Measurements from ENCODE around the gene EPS8.

EPS8 gene

GRCh38 chr12:15787778-15788177, 1.4 kb downstream of the EPS8 start:
- POLR2A ChIA-PET = no interaction called here
- CTCF ChIA-PET = interaction anchor here (1.2 to 2.0 kb wide), 3 partner anchors 11 to 197 kb away, joined by 3 to 6 read pairs (median 4); no protein-coding TSS in a partner anchor
- TF ChIP-seq CTCF (IDR thresholded peaks at IDR 0.05; ENCODE audit: control extremely low read depth, extremely low read depth, low read depth, missing control alignments) = no peak
- DNase-seq (ENCODE audit: extremely low spot score) = no peak

DNA sequence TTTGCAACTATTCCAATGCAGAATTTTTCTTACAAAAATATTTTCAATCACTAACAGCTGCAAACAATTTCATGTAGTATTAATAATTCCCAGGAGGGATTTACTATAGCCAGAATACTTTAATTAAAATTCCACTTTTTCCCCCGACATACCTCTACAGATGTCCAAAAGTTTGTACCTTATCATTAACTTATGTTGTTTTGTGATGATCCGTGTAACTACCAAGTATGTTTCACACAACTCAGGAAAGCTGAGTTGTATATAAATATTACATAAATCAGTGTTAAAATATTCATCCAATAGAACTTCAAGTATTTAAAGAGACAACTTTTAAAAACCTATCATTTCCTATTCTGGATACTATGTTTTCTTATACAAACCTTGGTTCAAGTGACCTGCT, 2.4 kb downstream of the EPS8 start:
- DNase-seq (ENCODE audit: extremely low spot score) = no peak
- CTCF ChIA-PET = no interaction called here
- POLR2A ChIA-PET = no interaction called here
- no peak for TF ChIP-seq CTCF (IDR thresholded peaks at IDR 0.05; ENCODE audit: control extremely low read depth, extremely low read depth, low read depth, missing control alignments)

DNA sequence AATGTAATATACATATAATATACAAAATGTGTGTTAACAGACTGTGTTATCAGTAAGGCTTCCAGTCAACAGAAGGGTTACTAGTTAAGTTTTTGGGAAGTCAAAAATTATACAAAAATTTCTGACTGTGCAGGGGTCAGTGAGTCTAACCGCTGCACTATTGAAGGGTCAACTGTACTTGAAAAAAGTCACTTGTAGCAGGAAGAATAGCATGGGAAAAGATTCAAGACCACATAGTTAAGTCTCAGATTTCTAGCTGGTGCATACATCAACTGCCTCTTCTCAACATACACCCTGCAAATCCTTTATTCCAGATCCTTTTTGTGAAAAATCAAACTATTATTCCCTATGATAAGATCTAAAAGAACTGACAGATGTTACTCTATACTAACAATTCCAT, 5.9 kb downstream of the EPS8 start:
- ChIA-PET POLR2A (no interaction called here), CTCF (no interaction called here)
- DNase-seq (ENCODE audit: extremely low spot score) = no peak
- no peak for TF ChIP-seq CTCF (IDR thresholded peaks at IDR 0.05; ENCODE audit: control extremely low read depth, extremely low read depth, low read depth, missing control alignments)

- DNase-seq (ENCODE audit: extremely low spot score) = no peak
- no peak for TF ChIP-seq CTCF (IDR thresholded peaks at IDR 0.05; ENCODE audit: control extremely low read depth, extremely low read depth, low read depth, missing control alignments)
- POLR2A ChIA-PET = no interaction called here
- CTCF ChIA-PET = no interaction called here
Observed at GRCh38 chr12:15782667-15783066, 6.5 kb downstream of the EPS8 start.

DNA sequence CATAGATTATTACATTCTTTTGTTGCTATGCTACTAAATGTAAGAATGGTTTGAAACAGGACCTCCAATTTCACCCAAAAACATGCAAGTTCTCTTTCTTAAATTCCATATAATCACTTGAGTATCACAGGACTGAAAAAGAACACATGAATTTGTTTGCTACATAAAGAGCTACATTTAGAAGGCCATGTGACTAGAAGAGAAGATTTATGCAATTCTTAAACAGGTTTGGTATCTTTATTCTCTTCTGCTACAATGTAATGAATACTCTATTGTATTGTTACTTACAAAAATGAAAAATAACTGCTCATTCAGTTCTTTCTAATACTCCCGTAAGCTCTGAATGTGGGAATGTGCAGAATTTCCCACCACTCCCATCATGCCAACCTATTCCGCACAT, 9.3 kb downstream of the EPS8 start:
- DNase-seq (ENCODE audit: extremely low spot score) = no peak
- TF ChIP-seq CTCF (IDR thresholded peaks at IDR 0.05; ENCODE audit: control extremely low read depth, extremely low read depth, low read depth, missing control alignments) = no peak
- POLR2A ChIA-PET = no interaction called here
- CTCF ChIA-PET = interaction anchor here (1.7 kb wide), 1 partner anchor 9 kb away, joined by 6 read pairs; no protein-coding TSS in a partner anchor

DNA sequence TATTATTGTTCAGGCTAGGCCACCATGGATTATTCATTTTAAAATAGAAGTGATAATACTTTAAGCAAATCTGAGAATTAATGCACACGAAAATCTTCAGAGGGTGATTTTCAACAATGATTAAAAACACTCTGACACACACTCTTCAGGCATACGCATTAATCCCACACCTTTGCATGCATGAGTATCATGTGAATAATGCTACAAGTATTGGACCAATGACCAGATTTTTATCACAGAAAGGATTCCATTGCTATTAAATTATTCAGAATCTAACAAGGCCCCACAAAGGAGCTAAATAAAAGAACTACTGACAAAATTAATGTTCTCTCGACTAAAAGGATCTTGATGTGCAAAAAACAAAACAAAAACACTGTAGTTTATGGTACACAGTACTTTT, 11.1 kb downstream of the EPS8 start:
- no peak for TF ChIP-seq CTCF (IDR thresholded peaks at IDR 0.05; ENCODE audit: control extremely low read depth, extremely low read depth, low read depth, missing control alignments)
- no peak for DNase-seq (ENCODE audit: extremely low spot score)
- POLR2A ChIA-PET = no interaction called here
- CTCF ChIA-PET = interaction anchor here (1.3 kb wide), 1 partner anchor 80 kb away, joined by 3 read pairs; no protein-coding TSS in a partner anchor
